SK-N-SH treated with all-trans-retinoic acid at 6 μM for 48 hours (cell line): ENCODE data around the gene LARGE1.

Experiments used
- ATAC-seq: fragments of 200-7000 bp; cut with Tn5 transposase; 3 replicates; pipeline ENCODE4 v1.9.1; 2020; ENCODE audit warnings: mild to moderate bottlenecking, moderate library complexity
- ARNTL ChIP-seq: fragments of 450-650 bp; formaldehyde crosslinking; IDR thresholded peaks from 2 replicates; pipeline ENCODE4 v1.5.0; 2020; ENCODE audit warnings: low read depth, mild to moderate bottlenecking, moderate library complexity, borderline replicate concordance
- BACH2 ChIP-seq: fragments of 250-450 bp; sonication (Bioruptor Pico); IDR thresholded peaks from 2 replicates; pipeline ENCODE4 v1.9.0; 2021; ENCODE audit warnings: mild to moderate bottlenecking, borderline replicate concordance
- CREB5 ChIP-seq: fragments of 250-450 bp; sonication (Bioruptor Pico); IDR thresholded peaks from 2 replicates; pipeline ENCODE4 v1.5.1; 2020; ENCODE audit warnings: low read depth, mild to moderate bottlenecking, moderate library complexity
- CSDC2 ChIP-seq: fragments of 250-450 bp; sonication (Bioruptor Pico); IDR thresholded peaks from 2 replicates; pipeline ENCODE4 v1.5.0; 2020; ENCODE audit warnings: mild to moderate bottlenecking, moderate library complexity
- CSRNP3 ChIP-seq: fragments of 250-450 bp; sonication (Bioruptor Pico); IDR thresholded peaks from 2 replicates; pipeline ENCODE4 v1.5.1; 2021; ENCODE audit warnings: mild to moderate bottlenecking, moderate library complexity
- ESRRG ChIP-seq: fragments of 250-450 bp; sonication (Bioruptor Pico); IDR thresholded peaks from 2 replicates; pipeline ENCODE4 v1.6.1; 2021; ENCODE audit warnings: mild to moderate bottlenecking
- GLIS3 ChIP-seq: fragments of 250-450 bp; sonication (Bioruptor Pico); IDR thresholded peaks from 2 replicates; pipeline ENCODE4 v1.5.0; 2020; ENCODE audit warnings: mild to moderate bottlenecking, moderate library complexity
- ISL1 ChIP-seq: fragments of 250-450 bp; sonication (Bioruptor Pico); IDR thresholded peaks from 2 replicates; pipeline ENCODE4 v2.1.2; 2022; ENCODE audit warnings: mild to moderate bottlenecking, moderate library complexity
- OSR1 ChIP-seq: fragments of 250-450 bp; sonication (Bioruptor Pico); IDR thresholded peaks from 2 replicates; pipeline ENCODE4 v1.8.0; 2022; ENCODE audit warnings: moderate library complexity, mild to moderate bottlenecking, inconsistent platforms
- PATZ1 ChIP-seq: fragments of 250-450 bp; sonication (Bioruptor Pico); IDR thresholded peaks from 2 replicates; pipeline ENCODE4 v1.8.0; 2020; ENCODE audit warnings: mild to moderate bottlenecking, moderate library complexity, borderline replicate concordance
- POU6F1 ChIP-seq: fragments of 250-450 bp; sonication (Bioruptor Pico); IDR thresholded peaks from 2 replicates; pipeline ENCODE4 v1.8.0; 2021; ENCODE audit warnings: low read depth, mild to moderate bottlenecking, moderate library complexity, borderline replicate concordance
- PPARA ChIP-seq: fragments of 250-450 bp; sonication (Bioruptor Pico); IDR thresholded peaks from 2 replicates; pipeline ENCODE4 v1.5.0; 2020; ENCODE audit warnings: mild to moderate bottlenecking, borderline replicate concordance
- RARB ChIP-seq: fragments of 250-450 bp; sonication (Bioruptor Pico); IDR thresholded peaks from 2 replicates; pipeline ENCODE4 v1.8.0; 2021; ENCODE audit warnings: mild to moderate bottlenecking, moderate library complexity
- SNAI2 ChIP-seq: fragments of 250-450 bp; sonication (Bioruptor Pico); IDR thresholded peaks from 2 replicates; pipeline ENCODE4 v1.5.0; 2020; ENCODE audit warnings: mild to moderate bottlenecking, moderate library complexity
- TCF4 ChIP-seq: fragments of 250-450 bp; sonication (Bioruptor Pico); IDR thresholded peaks from 2 replicates; pipeline ENCODE4 v1.8.0; 2021; ENCODE audit warnings: mild to moderate bottlenecking, moderate library complexity, borderline replicate concordance
- TOX ChIP-seq: fragments of 250-450 bp; sonication (Bioruptor Pico); IDR thresholded peaks from 2 replicates; pipeline ENCODE4 v1.8.0; 2021; ENCODE audit warnings: mild to moderate bottlenecking, moderate library complexity, borderline replicate concordance
- ZC3H10 ChIP-seq: fragments of 250-450 bp; sonication (Bioruptor Pico); IDR thresholded peaks from 2 replicates; pipeline ENCODE4 v1.5.1; 2021; ENCODE audit warnings: mild to moderate bottlenecking, moderate library complexity
- ZFP3 ChIP-seq: fragments of 250-450 bp; sonication (Bioruptor Pico); IDR thresholded peaks from 2 replicates; pipeline ENCODE4 v1.5.0; 2020; ENCODE audit warnings: mild to moderate bottlenecking, moderate library complexity
- ZFP30 ChIP-seq: fragments of 450-650 bp; formaldehyde crosslinking; IDR thresholded peaks from 2 replicates; pipeline ENCODE4 v1.5.0; 2022; ENCODE audit warnings: mild to moderate bottlenecking, moderate library complexity
- ZNF565 ChIP-seq: fragments of 450-650 bp; formaldehyde crosslinking; conservative IDR thresholded peaks from 2 replicates; pipeline ENCODE4 v1.5.0; 2020; ENCODE audit warnings: low read depth, mild to moderate bottlenecking, moderate library complexity
- ZNF70 ChIP-seq: fragments of 450-650 bp; formaldehyde crosslinking; IDR thresholded peaks from 2 replicates; pipeline ENCODE4 v1.5.0; 2020; ENCODE audit warnings: mild to moderate bottlenecking, moderate library complexity
- ZNF8 ChIP-seq: fragments of 450-650 bp; formaldehyde crosslinking; IDR thresholded peaks from 2 replicates; pipeline ENCODE4 v1.5.0; 2020; ENCODE audit warnings: mild to moderate bottlenecking, moderate library complexity

LARGE1 gene

GRCh38 chr22:33867118-33867866 lies 53.0 kb downstream of the LARGE1 start:
- TF ChIP-seq GLIS3 (CRISPR knock-in tag): no peak
- no peak for TF ChIP-seq CREB5 (CRISPR knock-in tag)
- no peak for TF ChIP-seq RARB (CRISPR knock-in tag)
- no peak for TF ChIP-seq ZFP3 (CRISPR knock-in tag)
- no peak for TF ChIP-seq SNAI2 (CRISPR knock-in tag)
- TF ChIP-seq CSRNP3 (CRISPR knock-in tag): no peak
- no peak for TF ChIP-seq ZNF8 (CRISPR knock-in tag)
- TF ChIP-seq OSR1 (CRISPR knock-in tag): no peak
- TF ChIP-seq ZNF70 (CRISPR knock-in tag): no peak
- no peak for ATAC-seq

GRCh38 chr22:33866511-33866910 lies 53.8 kb downstream of the LARGE1 start:
- TF ChIP-seq ZFP30 (CRISPR knock-in tag) (no peak), ZNF70 (CRISPR knock-in tag) (no peak), CSDC2 (CRISPR knock-in tag) (no peak)
- no peak for ATAC-seq

GRCh38 chr22:33865996-33866395 lies 54.3 kb downstream of the LARGE1 start:
- TF ChIP-seq OSR1 (CRISPR knock-in tag) (no peak), CSRNP3 (CRISPR knock-in tag) (no peak), ISL1 (CRISPR knock-in tag) (no peak)
- ATAC-seq: no peak

GRCh38 chr22:33865248-33865647 lies 55.0 kb downstream of the LARGE1 start:
- TF ChIP-seq ZFP3 (CRISPR knock-in tag) (no peak), ARNTL (CRISPR knock-in tag) (no peak), PATZ1 (CRISPR knock-in tag) (no peak)
- ATAC-seq: no peak

GRCh38 chr22:33864723-33865130 lies 55.5 kb downstream of the LARGE1 start:
- no peak for ATAC-seq
- TF ChIP-seq CSRNP3 (CRISPR knock-in tag) (no peak), CSDC2 (CRISPR knock-in tag) (no peak), GLIS3 (CRISPR knock-in tag) (no peak), ZNF8 (CRISPR knock-in tag) (no peak), OSR1 (CRISPR knock-in tag) (no peak), RARB (CRISPR knock-in tag) (no peak), ZC3H10 (CRISPR knock-in tag) (no peak), ISL1 (CRISPR knock-in tag) (no peak), ESRRG (CRISPR knock-in tag) (no peak), ZNF70 (CRISPR knock-in tag) (no peak), ZNF565 (no peak), BACH2 (CRISPR knock-in tag) (no peak), TOX (CRISPR knock-in tag) (no peak), POU6F1 (CRISPR knock-in tag) (no peak), PATZ1 (CRISPR knock-in tag) (no peak), TCF4 (CRISPR knock-in tag) (no peak), PPARA (no peak)
